H9 (cell line): Measurements from ENCODE around the gene CYRIA. TPM values are rescaled to one million over a fixed set of nuclear protein-coding genes. Genes with fewer than 3 reads are reported as not detected.

Experiments
- DNase-seq: peaks from one replicate; pipeline ENCODE4 v3.0.0-alpha.2; 2017
- H2AFZ ChIP-seq: one replicate; pipeline ENCODE4 v1.6.1; 2013; ENCODE audit warnings: mild to moderate bottlenecking, low read length, control low read depth, moderate library complexity
- H2AK5ac ChIP-seq: 2 replicates; pipeline ENCODE4 v1.6.1; 2013; ENCODE audit warnings: low read length, control low read depth, mixed read lengths; ENCODE audit not compliant: insufficient read length
- H2BK120ac ChIP-seq: one replicate; pipeline ENCODE4 v1.6.1; 2013; ENCODE audit warnings: low read depth, mild to moderate bottlenecking, low read length, control low read depth, inconsistent platforms; ENCODE audit not compliant: poor library complexity, severe bottlenecking
- H2BK12ac ChIP-seq: 2 replicates; pipeline ENCODE4 v1.6.1; 2013; ENCODE audit warnings: low read length, control low read depth, mixed read lengths, low read depth; ENCODE audit not compliant: insufficient read length
- H2BK15ac ChIP-seq: 2 replicates; pipeline ENCODE4 v1.6.1; 2013; ENCODE audit warnings: low read depth, low read length, control low read depth
- H2BK20ac ChIP-seq: one replicate; pipeline ENCODE4 v1.6.1; 2013; ENCODE audit warnings: low read depth, mild to moderate bottlenecking, low read length, control low read depth, inconsistent platforms; ENCODE audit not compliant: poor library complexity, severe bottlenecking
- H2BK5ac ChIP-seq: 2 replicates; pipeline ENCODE4 v1.6.1; 2013; ENCODE audit warnings: low read length, control low read depth, mixed read lengths; ENCODE audit not compliant: insufficient read length
- H3K14ac ChIP-seq: 2 replicates; pipeline ENCODE4 v1.6.1; 2013; ENCODE audit warnings: low read length, control low read depth; ENCODE audit not compliant: insufficient read depth
- H3K18ac ChIP-seq: 2 replicates; pipeline ENCODE4 v1.6.1; 2013; ENCODE audit warnings: low read depth, mild to moderate bottlenecking, mixed read lengths, low read length, control low read depth; ENCODE audit not compliant: insufficient read length
- H3K23ac ChIP-seq: 2 replicates; pipeline ENCODE4 v1.6.1; 2013; ENCODE audit warnings: low read length, control low read depth, mixed read lengths, low read depth; ENCODE audit not compliant: insufficient read length
- H3K23me2 ChIP-seq: 2 replicates; pipeline ENCODE4 v1.6.1; 2013; ENCODE audit warnings: low read depth, mild to moderate bottlenecking, mixed read lengths, low read length, control low read depth; ENCODE audit not compliant: insufficient read length, poor library complexity, severe bottlenecking
- H3K27ac ChIP-seq: 2 replicates; pipeline ENCODE4 v1.5.1; 2013; ENCODE audit warnings: low read length, control low read depth, mixed read lengths, low read depth; ENCODE audit not compliant: insufficient read length
- H3K27me3 ChIP-seq: 2 replicates; pipeline ENCODE4 v1.6.1; 2013; ENCODE audit warnings: low read length, control low read depth, inconsistent platforms; ENCODE audit not compliant: insufficient read depth
- H3K4ac ChIP-seq: 2 replicates; pipeline ENCODE4 v1.6.1; 2013; ENCODE audit warnings: low read depth, mild to moderate bottlenecking, control low read depth, inconsistent platforms, low read length, moderate library complexity
- H3K4me1 ChIP-seq: 2 replicates; pipeline ENCODE4 v1.6.1; 2013; ENCODE audit warnings: low read length, control low read depth, inconsistent platforms; ENCODE audit not compliant: insufficient read depth
- H3K4me2 ChIP-seq: 2 replicates; pipeline ENCODE4 v1.6.1; 2013; ENCODE audit warnings: low read length, control low read depth, mixed read lengths; ENCODE audit not compliant: insufficient read length, insufficient read depth
- H3K56ac ChIP-seq: 2 replicates; pipeline ENCODE4 v1.6.1; 2013; ENCODE audit warnings: low read depth, mild to moderate bottlenecking, mixed read lengths, low read length, control low read depth; ENCODE audit not compliant: insufficient read length
- H3K79me1 ChIP-seq: 2 replicates; pipeline ENCODE4 v1.6.1; 2013; ENCODE audit warnings: low read depth, mild to moderate bottlenecking, moderate library complexity, low read length, control low read depth, inconsistent platforms; ENCODE audit not compliant: insufficient read depth, poor library complexity, severe bottlenecking
- H3K79me2 ChIP-seq: 2 replicates; pipeline ENCODE4 v1.6.1; 2013; ENCODE audit warnings: low read length, control low read depth, inconsistent platforms; ENCODE audit not compliant: insufficient read depth
- H3K9ac ChIP-seq: 2 replicates; pipeline ENCODE4 v1.6.1; 2013; ENCODE audit warnings: low read length, control low read depth, mixed read lengths; ENCODE audit not compliant: insufficient read length; ENCODE audit errors: extremely low read depth
- H3K9me3 ChIP-seq: one replicate; pipeline ENCODE4 v1.6.1; 2013; ENCODE audit warnings: low read depth, low read length, inconsistent platforms; ENCODE audit not compliant: control insufficient read depth
- H3T11ph ChIP-seq: one replicate; pipeline ENCODE4 v1.6.1; 2013; ENCODE audit warnings: mild to moderate bottlenecking, low read length, control low read depth, inconsistent platforms
- H4K20me1 ChIP-seq: one replicate; pipeline ENCODE4 v1.6.1; 2013; ENCODE audit not compliant: control insufficient read depth, insufficient read length, insufficient read depth
- H4K5ac ChIP-seq: 2 replicates; pipeline ENCODE4 v1.6.1; 2013; ENCODE audit warnings: low read depth, mild to moderate bottlenecking, mixed read lengths, low read length, control low read depth; ENCODE audit not compliant: insufficient read length
- H4K8ac ChIP-seq: replicated peaks from 2 replicates; pipeline ENCODE4 v1.6.1; 2013; ENCODE audit warnings: low read length, control low read depth, mixed read lengths, low read depth; ENCODE audit not compliant: insufficient read length
- H4K91ac ChIP-seq: 2 replicates; pipeline ENCODE4 v1.6.1; 2013; ENCODE audit warnings: low read depth, mild to moderate bottlenecking, moderate library complexity, mixed read lengths, low read length, control low read depth; ENCODE audit not compliant: insufficient read length
- H3K27ac Mint-ChIP-seq, 3 experiments: 2 replicates in 2 of 3; 3 replicates in 1 of 3; pipeline ENCODE4 v1.8.0; 2020 to 2021; ENCODE audit warnings: mixed read lengths in 3 of 3, mild to moderate bottlenecking in 1 of 3, moderate library complexity in 1 of 3
- H3K27me3 Mint-ChIP-seq: 2 replicates; pipeline ENCODE4 v1.8.0; 2021; ENCODE audit warnings: low read depth, mild to moderate bottlenecking, moderate library complexity, mixed read lengths
- H3K36me3 Mint-ChIP-seq, 3 experiments: 2 replicates in 2 of 3; 3 replicates in 1 of 3; pipeline ENCODE4 v1.8.0; 2020 to 2021; ENCODE audit warnings: low read depth in 3 of 3, mixed read lengths in 3 of 3; ENCODE audit not compliant: insufficient read depth in 1 of 3
- H3K4me1 Mint-ChIP-seq, 2 experiments: 2 replicates each; pipeline ENCODE4 v1.8.0; 2020; ENCODE audit warnings: mixed read lengths in 2 of 2
- H3K4me3 Mint-ChIP-seq, 2 experiments: 2 replicates in 1 of 2; 3 replicates in 1 of 2; pipeline ENCODE4 v1.8.0; 2020 to 2021; ENCODE audit warnings: mild to moderate bottlenecking in 2 of 2, mixed read lengths in 2 of 2, moderate library complexity in 1 of 2
- H3K9me3 Mint-ChIP-seq, 2 experiments: 2 replicates in 1 of 2; 3 replicates in 1 of 2; pipeline ENCODE4 v1.8.0; 2020; ENCODE audit warnings: mild to moderate bottlenecking in 2 of 2, mixed read lengths in 2 of 2, moderate library complexity in 1 of 2
- CTCF ChIP-seq: fragments of 200-600 bp; sonication (generic); conservative IDR thresholded peaks from 3 replicates; pipeline ENCODE4 v1.8.0; 2021; ENCODE audit warnings: antibody characterized with exemption, mild to moderate bottlenecking
- WGBS: extraction: QIAGEN DNeasy Blood & Tissue Kit; methylation state at CpG from one replicate; pipeline ENCODE4 v1.1.7; 2013; ENCODE audit warnings: missing lambda C conversion rate, low lambda C conversion rate, mixed read lengths; ENCODE audit not compliant: insufficient read length; ENCODE audit errors: extremely low coverage; 5-methylcytosine and 5-hydroxymethylcytosine counted together
- total RNA-seq: library from RNA; stranded (reverse); gene quantifications from 2 replicates; pipeline ENCODE4 v1.2.1, GENCODE V29; 2021

Gene CYRIA
- total RNA-seq, 1 experiment from 2014 or later = 2.3 TPM

GRCh38 chr2:16620590-16620989 is 45.0 kb downstream of the CYRIA start:
- no peaks in the 10 kb centered on the region for H3K23me2 ChIP-seq
- H3K18ac ChIP-seq = no peak overlapping the region
- H2BK20ac ChIP-seq = no peak overlapping the region
- no peak overlapping the region for H2BK15ac ChIP-seq
- no peak for DNase-seq
- Mint-ChIP-seq H3K4me3 (no peak overlapping the region), H3K27me3 (no peaks in the 10 kb centered on the region), H3K27ac (0 out of 7 replicates have a peak overlapping the region, but pooled peaks of 1 of the 3 experiments have one; percentile 6), H3K4me1 (peaks cover 13 to 18% of the 10 kb centered on the region in 2 experiments), H3K36me3 (peaks cover 0 to 2% (median 0%) of the 10 kb centered on the region in 3 experiments; a peak in 1 of 7 replicates), H3K9me3 (no peaks in the 10 kb centered on the region)
- H2AFZ ChIP-seq = no peak overlapping the region
- H2BK12ac ChIP-seq = no peak overlapping the region
- H3K79me2 ChIP-seq = no peaks in the 10 kb centered on the region
- no peak overlapping the region for H4K91ac ChIP-seq
- H3K27ac ChIP-seq = no peak overlapping the region
- no peak for TF ChIP-seq CTCF
- no peaks in the 10 kb centered on the region for H3K27me3 ChIP-seq
- peaks cover 4% of the 10 kb centered on the region; the same call in 1 of the 2 replicates for H3K4me1 ChIP-seq
- H3K56ac ChIP-seq = no peak overlapping the region
- H4K20me1 ChIP-seq = no peaks in the 10 kb centered on the region
- H3K4ac ChIP-seq = no peak overlapping the region
- H2BK120ac ChIP-seq = no peak overlapping the region
- no peak overlapping the region for H3K23ac ChIP-seq
- no peak overlapping the region for H3K14ac ChIP-seq
- H2BK5ac ChIP-seq = no peak overlapping the region
- H3K9ac ChIP-seq = no peak overlapping the region
- no CpG with 5 or more reads among the region's 2 CpGs for WGBS
- H3K79me1 ChIP-seq = no peaks in the 10 kb centered on the region
- H3K9me3 ChIP-seq = no peaks in the 10 kb centered on the region
- H3K4me2 ChIP-seq = no peak overlapping the region
- no peak overlapping the region for H4K8ac ChIP-seq
- no peak overlapping the region for H3T11ph ChIP-seq
- H2AK5ac ChIP-seq = no peak overlapping the region
- no peak overlapping the region for H4K5ac ChIP-seq
